Neural progenitor cell (in vitro differentiated cells): Measurements from ENCODE around the gene TNS3.

ENCODE experiments used
- EZH2phosphoT487 ChIP-seq: fragments of 200-600 bp; sonication (generic); IDR thresholded peaks from 2 replicates; pipeline ENCODE4 v1.6.1; 2017; ENCODE audit warnings: antibody characterized with exemption
- TF ChIP-seq, protein P1 (sequence below): fragments of 200-600 bp; sonication (generic); IDR thresholded peaks from 2 replicates; pipeline ENCODE4 v1.5.1; 2017; ENCODE audit warnings: antibody characterized with exemption, mild to moderate bottlenecking

GRCh38 chr7:47330561-47331178 lies 251.2 kb downstream of the TNS3 start:
- TF ChIP-seq, protein P1, sequence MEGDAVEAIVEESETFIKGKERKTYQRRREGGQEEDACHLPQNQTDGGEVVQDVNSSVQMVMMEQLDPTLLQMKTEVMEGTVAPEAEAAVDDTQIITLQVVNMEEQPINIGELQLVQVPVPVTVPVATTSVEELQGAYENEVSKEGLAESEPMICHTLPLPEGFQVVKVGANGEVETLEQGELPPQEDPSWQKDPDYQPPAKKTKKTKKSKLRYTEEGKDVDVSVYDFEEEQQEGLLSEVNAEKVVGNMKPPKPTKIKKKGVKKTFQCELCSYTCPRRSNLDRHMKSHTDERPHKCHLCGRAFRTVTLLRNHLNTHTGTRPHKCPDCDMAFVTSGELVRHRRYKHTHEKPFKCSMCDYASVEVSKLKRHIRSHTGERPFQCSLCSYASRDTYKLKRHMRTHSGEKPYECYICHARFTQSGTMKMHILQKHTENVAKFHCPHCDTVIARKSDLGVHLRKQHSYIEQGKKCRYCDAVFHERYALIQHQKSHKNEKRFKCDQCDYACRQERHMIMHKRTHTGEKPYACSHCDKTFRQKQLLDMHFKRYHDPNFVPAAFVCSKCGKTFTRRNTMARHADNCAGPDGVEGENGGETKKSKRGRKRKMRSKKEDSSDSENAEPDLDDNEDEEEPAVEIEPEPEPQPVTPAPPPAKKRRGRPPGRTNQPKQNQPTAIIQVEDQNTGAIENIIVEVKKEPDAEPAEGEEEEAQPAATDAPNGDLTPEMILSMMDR, result no peak
- TF ChIP-seq EZH2phosphoT487, result no peak
